Memory B cell (primary cell): ENCODE data around the gene CLTRN.

Experiments
- ATAC-seq: fragments of 150-1000 bp; cut with Tn5 transposase; 2 replicates; pipeline ENCODE4 v1.10.0; 2021; ENCODE audit warnings: low read depth, mild to moderate bottlenecking, moderate library complexity
- DNase-seq, 2 donors: peaks; one replicate each; pipeline ENCODE4 v3.0.0; 2022; ENCODE audit warnings: low spot score in 2 of 2
- H3K27ac Mint-ChIP-seq: one replicate; pipeline ENCODE4 v1.8.0; 2022; ENCODE audit warnings: mild to moderate bottlenecking, moderate library complexity, mixed read lengths
- H3K27me3 Mint-ChIP-seq: one replicate; pipeline ENCODE4 v1.8.0; 2022; ENCODE audit warnings: mixed read lengths
- H3K36me3 Mint-ChIP-seq: one replicate; pipeline ENCODE4 v1.8.0; 2022; ENCODE audit warnings: mild to moderate bottlenecking, mixed read lengths
- H3K4me1 Mint-ChIP-seq: one replicate; pipeline ENCODE4 v1.8.0; 2022; ENCODE audit warnings: mixed read lengths
- H3K4me3 Mint-ChIP-seq: one replicate; pipeline ENCODE4 v1.8.0; 2022; ENCODE audit warnings: mild to moderate bottlenecking, moderate library complexity, mixed read lengths
- H3K9me3 Mint-ChIP-seq: one replicate; pipeline ENCODE4 v1.8.0; 2022; ENCODE audit warnings: mixed read lengths

The CLTRN gene

GRCh38 chrX:15579778-15580747 is 84.5 kb downstream of the CLTRN start:
- no peak for ATAC-seq
- no peak for DNase-seq
- Mint-ChIP-seq H3K36me3 (no peaks in the 10 kb centered on the region), H3K9me3 (no peaks in the 10 kb centered on the region), H3K4me3 (no peak overlapping the region), H3K27me3 (peaks cover 3% of the 10 kb centered on the region), H3K4me1 (no peaks in the 10 kb centered on the region), H3K27ac (no peak overlapping the region)
